Mammary epithelial cell (primary cell): Measurements from ENCODE around the gene MEGF6.

ENCODE experiments used
- CTCF ChIP-seq, 2 donors: IDR thresholded peaks in 1 of 2; conservative IDR thresholded peaks in 1 of 2; 2 replicates each; pipeline ENCODE4 v1.5.1; 2011 to 2012; ENCODE audit warnings: inconsistent platforms in 2 of 2, low read length in 2 of 2, mild to moderate bottlenecking in 2 of 2, control low read depth in 1 of 2, low read depth in 1 of 2; ENCODE audit not compliant: insufficient read depth in 1 of 2; ENCODE audit errors: extremely low read depth in 1 of 2
- EZH2 ChIP-seq: IDR thresholded peaks from 2 replicates; pipeline ENCODE4 v1.6.1; 2012; ENCODE audit warnings: low read length, inconsistent platforms, borderline replicate concordance

- TF ChIP-seq CTCF (conservative IDR thresholded peaks at IDR 0.05 in 1 of 2, IDR thresholded peaks at IDR 0.05 in 1 of 2; ENCODE audit: extremely low read depth in 1 of 2, insufficient read depth in 1 of 2, low read depth in 1 of 2, low read length in 2 of 2) (no peak), EZH2 (no peak)
These were observed 13.2 kb downstream of the MEGF6 start for GRCh38 chr1:3598051-3598491.
